Measurements from ENCODE around the gene ADIPOQ.
A peak's percentile ranks its signal among the peaks of the same experiment; 100 is the strongest.
"Not testable (repeated sequence)": the region's sequence is repeated elsewhere in the genome, so short reads cannot be mapped to it uniquely, and the experiment has no call there.

ADIPOQ gene

GRCh38 chr3:186842426-186843038 lies at the start of gene ADIPOQ:
TSS of gene ADIPOQ (plus strand) at chr3:186842710. CDS start at chr3:186853059, 10,349 bp downstream.
- peaks cover 12% of the 10 kb centered on the region for H3K27me3 Mint-ChIP-seq
- H3K4me1 Mint-ChIP-seq (ENCODE audit: low read depth), result no peaks in the 10 kb centered on the region
- no peaks in the 10 kb centered on the region for H3K36me3 Mint-ChIP-seq (ENCODE audit: low read depth)
- H3K9me3 Mint-ChIP-seq, result no peaks in the 10 kb centered on the region
- H3K4me3 Mint-ChIP-seq, result no peak within 1 kb of the TSS
- no peak within 1 kb of the TSS for H3K27ac Mint-ChIP-seq

- H3K4me1 Mint-ChIP-seq (ENCODE audit: low read depth), result peaks cover 26% of the 10 kb centered on the region
- H3K9me3 Mint-ChIP-seq, result no peaks in the 10 kb centered on the region
- peaks cover 74% of the 10 kb centered on the region for H3K36me3 Mint-ChIP-seq (ENCODE audit: low read depth)
- no peak overlapping the region for H3K27ac Mint-ChIP-seq
- no peak overlapping the region for H3K4me3 Mint-ChIP-seq
- H3K27me3 Mint-ChIP-seq, result no peaks in the 10 kb centered on the region
Observed at GRCh38 chr3:186798239-186798874, 44.2 kb upstream of the ADIPOQ start.

- Mint-ChIP-seq H3K4me1 (ENCODE audit: low read depth) (peaks cover 38% of the 10 kb centered on the region), H3K27me3 (no peaks in the 10 kb centered on the region), H3K9me3 (no peaks in the 10 kb centered on the region), H3K27ac (no peak overlapping the region), H3K36me3 (ENCODE audit: low read depth) (peaks cover 69% of the 10 kb centered on the region), H3K4me3 (no peak overlapping the region)
Observed at GRCh38 chr3:186800285-186800684, 42.2 kb upstream of the ADIPOQ start.

- H3K4me1 Mint-ChIP-seq (ENCODE audit: low read depth), result peaks cover 52% of the 10 kb centered on the region
- peaks cover 57% of the 10 kb centered on the region for H3K36me3 Mint-ChIP-seq (ENCODE audit: low read depth)
- H3K27ac Mint-ChIP-seq, result peak overlapping the region; percentile 58
- H3K9me3 Mint-ChIP-seq, result no peaks in the 10 kb centered on the region
- no peaks in the 10 kb centered on the region for H3K27me3 Mint-ChIP-seq
- H3K4me3 Mint-ChIP-seq, result peak overlapping the region; percentile 10
Observed at GRCh38 chr3:186802701-186803100, 39.8 kb upstream of the ADIPOQ start.

GRCh38 chr3:186803447-186803846 lies 39.1 kb upstream of the ADIPOQ start:
- H3K27me3 Mint-ChIP-seq, result not testable (repeated sequence)

GRCh38 chr3:186806089-186807055 lies 36.1 kb upstream of the ADIPOQ start, which contains the start of gene RFC4:
TSS of gene RFC4 (minus strand) at chr3:186806482. CDS start at chr3:186804713, 1,769 bp downstream.
- no peaks in the 10 kb centered on the region for H3K27me3 Mint-ChIP-seq

More at GRCh38 chr3:186803447-186803846, 39.1 kb upstream of the ADIPOQ start:
- Mint-ChIP-seq H3K4me1 (ENCODE audit: low read depth) (peaks cover 54% of the 10 kb centered on the region), H3K36me3 (ENCODE audit: low read depth) (peaks cover 54% of the 10 kb centered on the region)
- not testable (repeated sequence) for H3K9me3 Mint-ChIP-seq, H3K4me3 Mint-ChIP-seq, H3K27ac Mint-ChIP-seq

GRCh38 chr3:186807231-186807630 lies 35.3 kb upstream of the ADIPOQ start:
- H3K27ac Mint-ChIP-seq, result peak overlapping the region; percentile 93
- H3K36me3 Mint-ChIP-seq (ENCODE audit: low read depth), result peaks cover 28% of the 10 kb centered on the region
- H3K4me1 Mint-ChIP-seq (ENCODE audit: low read depth), result peaks cover 41% of the 10 kb centered on the region
- H3K4me3 Mint-ChIP-seq, result peak overlapping the region; percentile 93
- H3K27me3 Mint-ChIP-seq, result no peaks in the 10 kb centered on the region
- H3K9me3 Mint-ChIP-seq, result no peaks in the 10 kb centered on the region

More at GRCh38 chr3:186806089-186807055, 36.1 kb upstream of the ADIPOQ start, which contains the start of gene RFC4:
- Mint-ChIP-seq H3K36me3 (ENCODE audit: low read depth) (peaks cover 29% of the 10 kb centered on the region), H3K27ac (peak within 1 kb of the TSS; percentile 93), H3K9me3 (no peaks in the 10 kb centered on the region), H3K4me1 (ENCODE audit: low read depth) (peaks cover 43% of the 10 kb centered on the region), H3K4me3 (peak within 1 kb of the TSS; percentile 93)

GRCh38 chr3:186810336-186810996 lies 32.0 kb upstream of the ADIPOQ start:
- no peaks in the 10 kb centered on the region for H3K9me3 Mint-ChIP-seq
- H3K4me1 Mint-ChIP-seq (ENCODE audit: low read depth), result peaks cover 21% of the 10 kb centered on the region
- no peak overlapping the region for H3K27ac Mint-ChIP-seq
- H3K27me3 Mint-ChIP-seq, result peaks cover 6% of the 10 kb centered on the region
- H3K4me3 Mint-ChIP-seq, result no peak overlapping the region
- peaks cover 3% of the 10 kb centered on the region for H3K36me3 Mint-ChIP-seq (ENCODE audit: low read depth)

GRCh38 chr3:186811313-186811712 lies 31.2 kb upstream of the ADIPOQ start:
- H3K4me1 Mint-ChIP-seq (ENCODE audit: low read depth), result peaks cover 23% of the 10 kb centered on the region
- not testable (repeated sequence) for H3K27me3 Mint-ChIP-seq; H3K4me3 Mint-ChIP-seq; H3K36me3 Mint-ChIP-seq (ENCODE audit: low read depth); H3K27ac Mint-ChIP-seq; H3K9me3 Mint-ChIP-seq

GRCh38 chr3:186814100-186814499 lies 28.4 kb upstream of the ADIPOQ start:
- Mint-ChIP-seq H3K27ac (no peak overlapping the region), H3K4me1 (ENCODE audit: low read depth) (peaks cover 7% of the 10 kb centered on the region), H3K36me3 (ENCODE audit: low read depth) (peaks cover 3% of the 10 kb centered on the region), H3K4me3 (no peak overlapping the region), H3K9me3 (no peaks in the 10 kb centered on the region), H3K27me3 (peaks cover 6% of the 10 kb centered on the region)

GRCh38 chr3:186815435-186815834 lies 27.1 kb upstream of the ADIPOQ start:
- H3K36me3 Mint-ChIP-seq (ENCODE audit: low read depth), result peaks cover 3% of the 10 kb centered on the region
- no peaks in the 10 kb centered on the region for H3K9me3 Mint-ChIP-seq
- H3K27me3 Mint-ChIP-seq, result peaks cover 6% of the 10 kb centered on the region
- peaks cover 7% of the 10 kb centered on the region for H3K4me1 Mint-ChIP-seq (ENCODE audit: low read depth)
- no peak overlapping the region for H3K4me3 Mint-ChIP-seq
- H3K27ac Mint-ChIP-seq, result no peak overlapping the region

- H3K27me3 Mint-ChIP-seq, result no peaks in the 10 kb centered on the region
- H3K36me3 Mint-ChIP-seq (ENCODE audit: low read depth), result peaks cover 3% of the 10 kb centered on the region
- H3K27ac Mint-ChIP-seq, result no peak overlapping the region
- no peaks in the 10 kb centered on the region for H3K9me3 Mint-ChIP-seq
- H3K4me3 Mint-ChIP-seq, result no peak overlapping the region
- peaks cover 7% of the 10 kb centered on the region for H3K4me1 Mint-ChIP-seq (ENCODE audit: low read depth)
Observed at GRCh38 chr3:186818516-186818915, 24.0 kb upstream of the ADIPOQ start.

- Mint-ChIP-seq H3K4me3 (no peak overlapping the region), H3K9me3 (no peaks in the 10 kb centered on the region)
Observed at GRCh38 chr3:186818956-186819355, 23.6 kb upstream of the ADIPOQ start.

More at GRCh38 chr3:186818956-186819355, 23.6 kb upstream of the ADIPOQ start:
- H3K27ac Mint-ChIP-seq, result no peak overlapping the region
- peaks cover 9% of the 10 kb centered on the region for H3K4me1 Mint-ChIP-seq (ENCODE audit: low read depth)
- no peaks in the 10 kb centered on the region for H3K27me3 Mint-ChIP-seq
- peaks cover 3% of the 10 kb centered on the region for H3K36me3 Mint-ChIP-seq (ENCODE audit: low read depth)
